Stimulated activated CD4-positive, alpha-beta T cell treated with anti-CD3 and anti-CD28 coated beads, Interleukin-12 subunit alpha, Interleukin-12 subunit beta, amount 100 ng/mL, for 48 hours (primary cell): ENCODE data around the gene NNAT.

Experiments used
- DNase-seq, 3 donors: peaks; one replicate each; pipeline ENCODE4 v3.0.0-alpha.2; 2020; ENCODE audit warnings: low read depth in 2 of 3, low spot score in 1 of 3

Gene NNAT

GRCh38 chr20:37565134-37565811 is 44.2 kb downstream of the NNAT start:
- no peak for DNase-seq

- no peak for DNase-seq
Measured at GRCh38 chr20:37566590-37567330, 45.7 kb downstream of the NNAT start.

- no peak for DNase-seq
Measured at GRCh38 chr20:37567331-37567665, 46.2 kb downstream of the NNAT start.

GRCh38 chr20:37567671-37568588 is 46.9 kb downstream of the NNAT start:
- DNase-seq, result no peak

GRCh38 chr20:37570419-37570818 is 49.4 kb downstream of the NNAT start:
- no peak for DNase-seq

- no peak for DNase-seq
Measured at GRCh38 chr20:37571033-37571432, 50.0 kb downstream of the NNAT start.
